Lower lobe of right lung (tissue), 2 donors: ENCODE measurements around the gene WDFY4. TPM values are rescaled to one million over a fixed set of nuclear protein-coding genes. Genes with fewer than 3 reads are reported as not detected.

Source experiments
- ATAC-seq, 2 donors: fragments of 200-7000 bp; cut with Tn5 transposase; one replicate each; pipeline ENCODE4 v1.9.1; 2020 to 2022; ENCODE audit warnings: mild to moderate bottlenecking in 2 of 2, moderate library complexity in 2 of 2
- DNase-seq: peaks from one replicate; pipeline ENCODE4 v3.0.0-alpha.2; 2020
- H3K27ac ChIP-seq: fragments of 200-600 bp; one replicate; pipeline ENCODE4 v1.8.0; 2022
- H3K27me3 ChIP-seq: fragments of 200-600 bp; one replicate; pipeline ENCODE4 v1.8.0; 2022; ENCODE audit warnings: low read depth
- H3K36me3 ChIP-seq: fragments of 200-600 bp; one replicate; pipeline ENCODE4 v1.8.0; 2022; ENCODE audit warnings: mild to moderate bottlenecking
- H3K4me1 ChIP-seq: fragments of 200-600 bp; one replicate; pipeline ENCODE4 v1.8.0; 2022
- H3K4me3 ChIP-seq: fragments of 200-600 bp; one replicate; pipeline ENCODE4 v1.8.0; 2022; ENCODE audit warnings: mild to moderate bottlenecking
- H3K9me3 ChIP-seq: fragments of 200-600 bp; one replicate; pipeline ENCODE4 v1.8.0; 2022
- CTCF ChIP-seq: fragments of 200-600 bp; IDR thresholded peaks from one replicate; pipeline ENCODE4 v1.8.0; 2022; ENCODE audit warnings: antibody characterized with exemption, mild to moderate bottlenecking
- intact Hi-C: fragments of 100-400 bp; cut with DNase I; formaldehyde crosslinking; loops from one replicate; pipeline ENCODE4 v1.11.0; 2022
- total RNA-seq: library from RNA; stranded (reverse); fragmentation: NEBNext Ultra II Directional; extraction: Animal tissue kit (Norgen Biotek cat#: 25700); gene quantifications from one replicate; pipeline ENCODE4 v1.2.1, GENCODE V29; 2021
- donor health status: DM: no; HTN: yes; CAD: no; lungs with severe emphysema.

Gene WDFY4
- total RNA-seq, 1 donor from 2014 or later = 44.4 TPM

GRCh38 chr10:48946332-48946731 is 261.7 kb downstream of the WDFY4 start:
- H3K27ac ChIP-seq = no peak overlapping the region
- no peak for TF ChIP-seq CTCF
- no peaks in the 10 kb centered on the region for H3K9me3 ChIP-seq
- intact Hi-C loops = no loop called here
- no peak for DNase-seq
- H3K36me3 ChIP-seq = no peaks in the 10 kb centered on the region
- H3K4me3 ChIP-seq = no peak overlapping the region
- ATAC-seq = no peak
- no peaks in the 10 kb centered on the region for H3K4me1 ChIP-seq
- no peaks in the 10 kb centered on the region for H3K27me3 ChIP-seq

- TF ChIP-seq CTCF = no peak
- no peak for ATAC-seq
- no peaks in the 10 kb centered on the region for H3K36me3 ChIP-seq
- DNase-seq = no peak
- no peaks in the 10 kb centered on the region for H3K27me3 ChIP-seq
- intact Hi-C loops = no loop called here
- H3K4me1 ChIP-seq = no peaks in the 10 kb centered on the region
- H3K9me3 ChIP-seq = no peaks in the 10 kb centered on the region
- no peak overlapping the region for H3K4me3 ChIP-seq
- H3K27ac ChIP-seq = no peak overlapping the region
Measured at GRCh38 chr10:48946891-48947500, 262.3 kb downstream of the WDFY4 start.

GRCh38 chr10:48947690-48948469 is 263.2 kb downstream of the WDFY4 start:
- no peaks in the 10 kb centered on the region for H3K27me3 ChIP-seq
- intact Hi-C loops = no loop called here
- no peak for TF ChIP-seq CTCF
- no peak overlapping the region for H3K27ac ChIP-seq
- no peaks in the 10 kb centered on the region for H3K36me3 ChIP-seq
- no peaks in the 10 kb centered on the region for H3K9me3 ChIP-seq
- DNase-seq (no peak), ATAC-seq (no peak)
- no peaks in the 10 kb centered on the region for H3K4me1 ChIP-seq
- H3K4me3 ChIP-seq = no peak overlapping the region

- no peak for DNase-seq
- Histone ChIP-seq H3K4me3 (no peak overlapping the region), H3K27me3 (no peaks in the 10 kb centered on the region), H3K9me3 (no peaks in the 10 kb centered on the region), H3K4me1 (no peaks in the 10 kb centered on the region), H3K27ac (no peak overlapping the region), H3K36me3 (no peaks in the 10 kb centered on the region)
- intact Hi-C loops = no loop called here
- no peak for ATAC-seq
- no peak for TF ChIP-seq CTCF
Measured at GRCh38 chr10:48948470-48949037, 263.9 kb downstream of the WDFY4 start.

- H3K4me3 ChIP-seq = no peak overlapping the region
- no peaks in the 10 kb centered on the region for H3K36me3 ChIP-seq
- intact Hi-C loops = no loop called here
- H3K27ac ChIP-seq = no peak overlapping the region
- no peak for TF ChIP-seq CTCF
- H3K27me3 ChIP-seq = no peaks in the 10 kb centered on the region
- H3K4me1 ChIP-seq = no peaks in the 10 kb centered on the region
- H3K9me3 ChIP-seq = no peaks in the 10 kb centered on the region
- ATAC-seq = no peak
- no peak for DNase-seq
Measured at GRCh38 chr10:48951707-48952106, 267.0 kb downstream of the WDFY4 start.
